ENCODE measurements around the gene CTBP2. TPM values are rescaled to one million over a fixed set of nuclear protein-coding genes. Genes with fewer than 3 reads are reported as not detected.

The CTBP2 gene
- polyA plus RNA-seq, 1 donor (not counting 4 experiments of a cell fraction or from before 2014, with no cell fraction given) = 76.0 TPM

DNA sequence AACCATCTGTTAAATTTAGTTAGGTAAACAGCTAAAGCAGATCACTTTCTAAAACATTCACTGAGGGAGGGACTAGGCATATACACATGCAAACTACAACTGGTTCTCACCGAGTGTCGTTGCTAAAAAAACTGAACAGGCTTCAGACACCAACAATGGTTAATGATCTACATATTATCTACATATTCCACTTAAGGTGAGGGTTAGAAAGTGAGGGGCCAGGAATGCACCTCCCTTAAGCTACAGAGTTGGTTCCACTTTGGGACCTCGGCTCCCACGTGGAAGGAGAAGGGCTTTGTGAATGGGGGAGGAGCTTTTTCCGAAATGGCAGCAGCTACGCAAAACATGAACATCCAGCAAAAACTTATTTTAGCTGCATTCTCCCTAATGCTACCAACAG, 5.8 kb downstream of the CTBP2 start:
- Histone ChIP-seq H3K4me1 (ENCODE audit: control insufficient read depth, extremely low read depth, insufficient read depth, low read length) (peaks cover 49% of the 10 kb centered on the region), H4K20me1 (ENCODE audit: control insufficient read depth, extremely low read depth, insufficient read depth, low read length) (peaks cover 3% of the 10 kb centered on the region), H3K4me3 (ENCODE audit: control insufficient read depth in 2 of 3, extremely low read depth in 1 of 3, insufficient read depth in 2 of 3, low read depth in 1 of 3, low read length in 3 of 3) (no peak overlapping the region), H3K79me2 (ENCODE audit: control insufficient read depth, insufficient read depth, low read length) (peaks cover 96% of the 10 kb centered on the region), H2AFZ (ENCODE audit: control insufficient read depth, low read length) (no peak overlapping the region), H3K36me3 (ENCODE audit: control insufficient read depth in 2 of 2, extremely low read depth in 1 of 2, insufficient read depth in 2 of 2, low read length in 2 of 2) (peaks cover 4% of the 10 kb centered on the region in 2 experiments), H3K9me3 (ENCODE audit: control insufficient read depth, low read depth, low read length) (no peaks in the 10 kb centered on the region), H3K27ac (ENCODE audit: control insufficient read depth, insufficient read depth, low read length) (no peak overlapping the region), H3K27me3 (ENCODE audit: control insufficient read depth, extremely low read depth, insufficient read depth, low read length) (no peaks in the 10 kb centered on the region), H3K9me1 (ENCODE audit: control insufficient read depth, extremely low read depth, insufficient read depth, low read length) (no peaks in the 10 kb centered on the region), H3K4me2 (ENCODE audit: control insufficient read depth, extremely low read depth, insufficient read depth, low read depth, low read length) (no peak overlapping the region), H3K9ac (ENCODE audit: control insufficient read depth, extremely low read depth, insufficient read depth, low read length) (no peak overlapping the region)
- TF ChIP-seq EZH2 (IDR thresholded peaks at IDR 0.05; ENCODE audit: low read length) (no peak), CTCF (optimal IDR thresholded peaks at IDR 0.05 in 1 of 3, IDR thresholded peaks at IDR 0.05 in 1 of 3, conservative IDR thresholded peaks at IDR 0.05 in 1 of 3; ENCODE audit: extremely low read depth in 1 of 3, insufficient read depth in 2 of 3, low read length in 3 of 3) (no peak)
- DNase-seq (ENCODE audit: low read depth, low spot score) (no peak), FAIRE-seq (no peak)
- dilution Hi-C loops (cut with MboI; ENCODE audit: extremely low pct_ligation_motif_present, low sequenced_read_pairs) = no loop called here

GRCh38 chr10:125153703-125154490, 6.5 kb downstream of the CTBP2 start:
- Histone ChIP-seq H3K9me3 (ENCODE audit: control insufficient read depth, low read depth, low read length) (no peaks in the 10 kb centered on the region), H3K9ac (ENCODE audit: control insufficient read depth, extremely low read depth, insufficient read depth, low read length) (no peak overlapping the region), H4K20me1 (ENCODE audit: control insufficient read depth, extremely low read depth, insufficient read depth, low read length) (peaks cover 3% of the 10 kb centered on the region), H3K4me1 (ENCODE audit: control insufficient read depth, extremely low read depth, insufficient read depth, low read length) (peaks cover 56% of the 10 kb centered on the region), H2AFZ (ENCODE audit: control insufficient read depth, low read length) (no peak overlapping the region), H3K9me1 (ENCODE audit: control insufficient read depth, extremely low read depth, insufficient read depth, low read length) (no peaks in the 10 kb centered on the region), H3K79me2 (ENCODE audit: control insufficient read depth, insufficient read depth, low read length) (peaks cover 99% of the 10 kb centered on the region), H3K27me3 (ENCODE audit: control insufficient read depth, extremely low read depth, insufficient read depth, low read length) (no peaks in the 10 kb centered on the region), H3K4me2 (ENCODE audit: control insufficient read depth, extremely low read depth, insufficient read depth, low read depth, low read length) (no peak overlapping the region), H3K27ac (ENCODE audit: control insufficient read depth, insufficient read depth, low read length) (no peak overlapping the region), H3K4me3 (ENCODE audit: control insufficient read depth in 2 of 3, extremely low read depth in 1 of 3, insufficient read depth in 2 of 3, low read depth in 1 of 3, low read length in 3 of 3) (no peak overlapping the region), H3K36me3 (ENCODE audit: control insufficient read depth in 2 of 2, extremely low read depth in 1 of 2, insufficient read depth in 2 of 2, low read length in 2 of 2) (peaks cover 4 to 6% of the 10 kb centered on the region in 2 experiments)
- FAIRE-seq = no peak
- no peak for DNase-seq (ENCODE audit: low read depth, low spot score)
- TF ChIP-seq EZH2 (IDR thresholded peaks at IDR 0.05; ENCODE audit: low read length) (no peak), CTCF (optimal IDR thresholded peaks at IDR 0.05 in 1 of 3, IDR thresholded peaks at IDR 0.05 in 1 of 3, conservative IDR thresholded peaks at IDR 0.05 in 1 of 3; ENCODE audit: extremely low read depth in 1 of 3, insufficient read depth in 2 of 3, low read length in 3 of 3) (no peak)
- dilution Hi-C loops (cut with MboI; ENCODE audit: extremely low pct_ligation_motif_present, low sequenced_read_pairs) = no loop called here

Measured in keratinocyte (primary cell).